ENCODE results near the gene ZIC4.

Gene ZIC4

DNA sequence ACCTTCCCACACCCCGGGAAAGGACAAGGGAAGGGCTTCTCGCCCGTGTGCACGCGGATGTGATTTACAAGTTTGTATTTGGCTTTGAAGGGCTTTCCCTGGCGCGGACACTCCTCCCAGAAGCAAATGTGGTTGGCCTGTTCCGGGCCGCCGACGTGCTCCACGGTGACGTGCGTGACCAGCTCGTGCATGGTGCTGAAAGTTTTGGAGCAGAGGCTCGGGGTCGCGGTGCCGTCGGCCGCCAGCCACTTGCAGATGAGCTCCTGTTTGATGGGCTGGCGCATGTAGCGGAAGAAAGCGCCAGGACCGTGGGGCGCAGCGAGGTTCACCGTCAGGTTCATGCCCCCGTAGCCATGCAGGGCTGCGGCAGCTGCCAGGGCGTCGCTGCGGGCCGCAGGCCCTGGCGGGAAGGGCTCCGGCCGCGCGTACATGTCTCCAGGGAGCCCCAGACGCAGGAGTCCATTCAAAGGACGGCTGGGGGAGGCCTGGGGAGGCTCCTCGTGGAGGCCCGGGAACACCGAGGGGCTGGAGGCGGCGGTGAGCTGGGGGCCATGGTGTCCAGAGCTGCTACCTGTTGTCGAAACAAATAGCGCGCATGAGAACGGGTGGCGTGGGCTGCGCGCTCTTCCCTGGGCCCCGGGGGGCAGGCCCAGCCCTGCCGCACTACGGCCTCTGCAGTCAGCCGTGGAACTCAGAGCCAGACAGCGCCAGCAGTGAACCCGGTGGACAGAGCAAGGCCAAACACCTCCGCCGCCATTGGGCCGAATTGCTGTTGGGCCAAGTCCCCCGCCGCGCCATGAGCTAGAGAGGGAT is 10.2 kb downstream of the ZIC4 start:
- H3K9me3 Mint-ChIP-seq = no peaks in the 10 kb centered on the region
- DNase-seq = no peak
- H3K36me3 Mint-ChIP-seq (ENCODE audit: low read depth) = no peaks in the 10 kb centered on the region
- no peak overlapping the region for H3K27ac Mint-ChIP-seq
- peak overlapping the region; percentile 84 for H3K4me3 Mint-ChIP-seq
- peaks cover 65% of the 10 kb centered on the region for H3K4me1 Mint-ChIP-seq
- TF ChIP-seq, protein P1, sequence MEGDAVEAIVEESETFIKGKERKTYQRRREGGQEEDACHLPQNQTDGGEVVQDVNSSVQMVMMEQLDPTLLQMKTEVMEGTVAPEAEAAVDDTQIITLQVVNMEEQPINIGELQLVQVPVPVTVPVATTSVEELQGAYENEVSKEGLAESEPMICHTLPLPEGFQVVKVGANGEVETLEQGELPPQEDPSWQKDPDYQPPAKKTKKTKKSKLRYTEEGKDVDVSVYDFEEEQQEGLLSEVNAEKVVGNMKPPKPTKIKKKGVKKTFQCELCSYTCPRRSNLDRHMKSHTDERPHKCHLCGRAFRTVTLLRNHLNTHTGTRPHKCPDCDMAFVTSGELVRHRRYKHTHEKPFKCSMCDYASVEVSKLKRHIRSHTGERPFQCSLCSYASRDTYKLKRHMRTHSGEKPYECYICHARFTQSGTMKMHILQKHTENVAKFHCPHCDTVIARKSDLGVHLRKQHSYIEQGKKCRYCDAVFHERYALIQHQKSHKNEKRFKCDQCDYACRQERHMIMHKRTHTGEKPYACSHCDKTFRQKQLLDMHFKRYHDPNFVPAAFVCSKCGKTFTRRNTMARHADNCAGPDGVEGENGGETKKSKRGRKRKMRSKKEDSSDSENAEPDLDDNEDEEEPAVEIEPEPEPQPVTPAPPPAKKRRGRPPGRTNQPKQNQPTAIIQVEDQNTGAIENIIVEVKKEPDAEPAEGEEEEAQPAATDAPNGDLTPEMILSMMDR (IDR thresholded peaks at IDR 0.05) = no peak
- peaks cover 99% of the 10 kb centered on the region for H3K27me3 Mint-ChIP-seq (ENCODE audit: low read depth, poor library complexity)

DNA sequence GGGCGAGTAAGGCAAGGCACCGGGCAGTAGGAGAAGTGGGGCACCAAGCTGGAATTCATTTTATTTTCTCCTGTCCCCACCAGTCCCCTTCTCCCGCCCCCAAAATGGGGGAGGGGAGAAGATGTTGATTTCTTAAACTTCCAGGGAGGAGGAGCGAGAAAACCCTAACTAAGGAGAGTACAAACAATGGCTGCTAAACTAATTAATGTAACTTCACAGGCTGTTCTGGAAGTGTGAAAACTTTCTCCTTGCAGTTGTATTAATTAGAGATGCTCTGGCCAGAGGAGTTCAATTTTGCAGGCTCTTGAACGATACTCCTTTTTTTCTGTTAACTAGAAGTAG is 11.5 kb downstream of the ZIC4 start:
- DNase-seq = no peak
- Mint-ChIP-seq H3K36me3 (ENCODE audit: low read depth) (no peaks in the 10 kb centered on the region), H3K4me3 (peak overlapping the region; percentile 84), H3K27me3 (ENCODE audit: low read depth, poor library complexity) (peaks cover 100% of the 10 kb centered on the region), H3K4me1 (peaks cover 68% of the 10 kb centered on the region), H3K27ac (no peak overlapping the region), H3K9me3 (no peaks in the 10 kb centered on the region)
- TF ChIP-seq, protein P1 (IDR thresholded peaks at IDR 0.05) = no peak

DNA sequence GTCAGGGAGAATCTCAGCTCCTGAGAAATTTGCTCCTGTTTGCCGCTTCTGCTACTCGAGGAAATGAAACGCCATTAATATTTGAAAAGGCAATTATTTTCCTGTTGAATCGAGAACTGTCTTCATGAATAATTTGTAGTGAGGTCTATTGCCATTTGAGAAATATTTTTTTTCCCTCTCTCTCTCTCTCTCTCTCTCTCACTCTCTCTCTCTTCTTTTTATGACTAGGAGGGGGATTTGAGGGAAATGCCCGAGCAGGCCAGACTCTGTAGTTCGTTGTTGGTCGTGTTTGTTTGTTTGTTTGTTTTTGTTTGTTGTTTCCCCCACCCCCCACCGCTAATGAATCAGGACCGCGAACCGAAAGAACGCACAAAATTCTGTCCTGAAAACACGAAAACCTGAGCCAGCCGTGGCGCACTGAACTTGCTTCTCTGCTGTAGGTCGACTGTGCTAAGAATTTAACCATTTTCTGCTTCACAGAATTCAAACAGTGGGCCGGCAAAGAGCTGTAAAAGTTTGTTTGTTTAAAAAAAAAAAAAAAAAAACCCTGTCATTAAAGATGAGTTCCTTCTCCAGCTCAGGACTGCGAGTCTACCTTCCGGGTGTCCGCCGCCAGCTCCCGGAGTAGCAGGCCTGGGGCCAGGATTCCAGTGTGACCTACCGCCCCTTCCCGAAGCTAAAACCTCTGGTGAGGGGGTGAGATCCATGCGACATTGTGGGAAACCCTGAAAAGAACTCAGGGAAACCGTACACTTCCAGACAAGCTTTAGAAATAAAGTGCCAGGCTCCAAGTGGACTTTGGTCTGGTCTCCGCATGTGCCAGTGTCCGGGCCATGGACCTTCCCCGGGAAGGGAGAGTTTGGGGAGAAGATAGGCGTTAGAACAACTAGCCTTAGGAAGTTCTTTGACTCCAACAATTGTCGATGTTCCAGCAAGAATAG is 12.1 kb downstream of the ZIC4 start:
- H3K27ac Mint-ChIP-seq = peak overlapping the region; percentile 46
- H3K9me3 Mint-ChIP-seq = no peaks in the 10 kb centered on the region
- DNase-seq = no peak
- H3K27me3 Mint-ChIP-seq (ENCODE audit: low read depth, poor library complexity) = peaks cover 100% of the 10 kb centered on the region
- TF ChIP-seq, protein P1 (IDR thresholded peaks at IDR 0.05) = no peak
- H3K4me1 Mint-ChIP-seq = peaks cover 74% of the 10 kb centered on the region
- H3K4me3 Mint-ChIP-seq = peak overlapping the region; percentile 84
- H3K36me3 Mint-ChIP-seq (ENCODE audit: low read depth) = no peaks in the 10 kb centered on the region

DNA sequence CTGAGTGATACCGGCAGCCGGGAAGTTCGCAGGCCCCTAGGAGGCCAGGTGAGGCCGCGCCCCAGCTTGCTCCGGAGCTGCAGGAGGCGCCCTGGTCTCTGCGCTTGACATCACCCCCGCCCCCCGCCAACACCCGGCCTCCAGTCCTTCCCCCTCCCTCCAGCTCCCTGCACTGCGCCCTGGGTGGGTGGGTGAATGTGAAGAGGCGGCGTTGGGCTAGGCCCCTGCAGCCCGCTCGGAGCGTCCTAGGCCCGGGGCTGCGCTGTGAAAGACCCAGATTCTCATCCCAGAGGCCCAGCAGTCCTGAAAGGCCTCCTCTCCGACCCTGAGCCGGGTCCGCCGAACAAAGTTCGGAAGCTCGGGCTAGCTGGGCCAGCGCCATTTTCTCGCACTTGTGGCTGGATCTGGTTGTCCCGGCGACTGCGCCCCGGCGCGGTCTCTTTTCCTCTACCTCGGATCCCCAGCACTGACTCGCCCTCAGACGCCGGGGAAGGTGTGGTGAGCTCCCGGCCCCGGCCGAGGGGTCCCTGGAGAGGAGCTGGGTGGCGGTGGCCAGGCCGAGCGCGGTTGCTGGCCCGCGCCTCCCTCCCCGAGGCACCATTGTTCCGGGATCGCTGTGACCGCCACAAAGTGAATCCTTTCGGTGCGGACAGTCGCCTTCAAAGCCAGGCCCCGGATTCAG is 12.9 kb downstream of the ZIC4 start:
- H3K27me3 Mint-ChIP-seq (ENCODE audit: low read depth, poor library complexity) = peaks cover 100% of the 10 kb centered on the region

DNA sequence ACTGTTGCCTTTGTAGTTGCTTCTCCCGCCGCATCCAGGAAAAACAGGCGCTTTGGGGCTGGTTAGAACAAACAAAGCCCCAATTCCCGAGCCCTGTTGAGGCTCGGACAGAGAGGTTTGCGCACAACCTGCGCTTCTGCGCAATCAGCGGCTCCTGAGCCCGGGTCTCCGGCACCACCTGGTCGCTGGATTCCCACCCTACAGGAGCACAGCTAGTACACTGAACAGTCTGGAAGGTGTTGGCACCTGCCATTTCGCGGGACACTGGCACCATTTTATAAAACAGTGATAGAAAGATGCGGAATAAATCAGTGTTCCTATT is 13.8 kb downstream of the ZIC4 start:
- Mint-ChIP-seq H3K36me3 (ENCODE audit: low read depth) (no peaks in the 10 kb centered on the region), H3K27me3 (ENCODE audit: low read depth, poor library complexity) (peaks cover 100% of the 10 kb centered on the region), H3K4me1 (peaks cover 71% of the 10 kb centered on the region), H3K4me3 (peak overlapping the region; percentile 84), H3K9me3 (no peaks in the 10 kb centered on the region), H3K27ac (no peak overlapping the region)
- no peak for DNase-seq
- TF ChIP-seq, protein P1 (IDR thresholded peaks at IDR 0.05) = no peak

More for the DNA sequence above, 12.9 kb downstream of the ZIC4 start:
- DNase-seq = peak; percentile 66
- Mint-ChIP-seq H3K4me3 (peak overlapping the region; percentile 84), H3K4me1 (peaks cover 74% of the 10 kb centered on the region), H3K9me3 (no peaks in the 10 kb centered on the region), H3K36me3 (ENCODE audit: low read depth) (no peaks in the 10 kb centered on the region), H3K27ac (no peak overlapping the region)
- TF ChIP-seq, protein P1 (IDR thresholded peaks at IDR 0.05) = no peak
